Loucy (cell line): ENCODE measurements around the gene CENPP.

Experiments used
- H2AFZ ChIP-seq: fragments of 200-600 bp; sonication (generic); 2 replicates; pipeline ENCODE4 v1.6.0; 2016; ENCODE audit warnings: antibody characterized with exemption, mild to moderate bottlenecking, low read length, moderate library complexity
- H3F3A ChIP-seq: fragments of 200-600 bp; 2 replicates; pipeline ENCODE4 v1.6.0; 2016; ENCODE audit warnings: antibody characterized with exemption, low read depth, mild to moderate bottlenecking
- H3K27me3 ChIP-seq: fragments of 200-600 bp; sonication (generic); 2 replicates; pipeline ENCODE4 v1.6.1; 2014; ENCODE audit warnings: low read length, mild to moderate bottlenecking; ENCODE audit not compliant: insufficient read depth, poor library complexity, severe bottlenecking
- H3K36me3 ChIP-seq: fragments of 200-600 bp; sonication (generic); 2 replicates; pipeline ENCODE4 v1.6.1; 2016; ENCODE audit warnings: low read length; ENCODE audit not compliant: insufficient read depth
- H3K4me1 ChIP-seq: fragments of 200-600 bp; sonication (generic); 2 replicates; pipeline ENCODE4 v1.5.1; 2014; ENCODE audit warnings: low read length, mild to moderate bottlenecking; ENCODE audit not compliant: insufficient read depth, poor library complexity, severe bottlenecking
- H3K4me2 ChIP-seq: fragments of 200-600 bp; sonication (generic); 2 replicates; pipeline ENCODE4 v1.6.0; 2014; ENCODE audit warnings: antibody characterized with exemption, low read length, low read depth, mild to moderate bottlenecking; ENCODE audit not compliant: poor library complexity, severe bottlenecking
- H3K4me3 ChIP-seq: fragments of 200-600 bp; sonication (generic); 2 replicates; pipeline ENCODE4 v1.5.1; 2014; ENCODE audit warnings: low read length, mild to moderate bottlenecking, mixed read lengths; ENCODE audit not compliant: poor library complexity, severe bottlenecking
- H3K79me2 ChIP-seq: fragments of 200-600 bp; sonication (generic); 2 replicates; pipeline ENCODE4 v1.6.1; 2014; ENCODE audit warnings: low read length; ENCODE audit not compliant: insufficient read depth
- H3K9ac ChIP-seq: fragments of 200-600 bp; sonication (generic); 2 replicates; pipeline ENCODE4 v1.6.0; 2014; ENCODE audit warnings: mild to moderate bottlenecking, low read depth, low read length, moderate library complexity; ENCODE audit not compliant: poor library complexity, severe bottlenecking
- H3K9me2 ChIP-seq: fragments of 200-600 bp; sonication (generic); replicated peaks from 2 replicates; pipeline ENCODE4 v1.6.1; 2016; ENCODE audit warnings: low read depth, low read length, mixed read lengths
- H3K9me3 ChIP-seq: fragments of 200-600 bp; sonication (generic); 2 replicates; pipeline ENCODE4 v1.6.1; 2014; ENCODE audit warnings: mild to moderate bottlenecking, antibody characterized with exemption, low read length, low read depth; ENCODE audit not compliant: insufficient read depth
- H4K20me1 ChIP-seq: fragments of 200-600 bp; sonication (generic); 2 replicates; pipeline ENCODE4 v1.6.0; 2014; ENCODE audit warnings: antibody characterized with exemption, low read length, mild to moderate bottlenecking; ENCODE audit not compliant: insufficient read depth, poor library complexity, severe bottlenecking
- EZH2phosphoT487 ChIP-seq: fragments of 200-600 bp; IDR thresholded peaks from 2 replicates; pipeline ENCODE4 v1.6.1; 2018; ENCODE audit warnings: antibody characterized with exemption, mild to moderate bottlenecking, moderate library complexity, borderline replicate concordance
- TF ChIP-seq, protein P1 (sequence below): fragments of 200-600 bp; sonication (generic); conservative IDR thresholded peaks from 2 replicates; pipeline ENCODE4 v1.5.1; 2014; ENCODE audit warnings: mild to moderate bottlenecking, antibody characterized with exemption, low read length

The CENPP gene

DNA sequence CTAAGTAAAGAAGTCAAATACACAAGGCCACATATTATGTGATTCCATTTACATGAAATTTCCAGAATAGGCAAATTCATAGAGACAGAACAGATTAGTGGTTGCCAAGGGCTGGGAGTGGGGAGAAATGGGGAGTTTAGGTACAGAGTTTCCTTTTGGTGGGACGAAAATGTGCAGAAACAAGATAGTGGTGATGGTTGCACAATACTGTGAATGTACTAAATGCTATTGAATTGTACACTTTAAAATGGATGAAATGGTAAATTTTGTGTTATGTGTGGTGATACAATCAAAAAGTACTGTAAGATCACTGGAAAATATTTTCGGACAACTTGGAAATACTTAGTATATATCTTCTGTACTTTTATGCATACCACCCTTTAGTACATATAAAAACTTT is 195.1 kb downstream of the CENPP start:
- no peaks in the 10 kb centered on the region for H3K4me1 ChIP-seq
- H3K9me2 ChIP-seq, result no peaks in the 10 kb centered on the region
- H3K9me3 ChIP-seq, result no peaks in the 10 kb centered on the region
- no peak overlapping the region for H3K9ac ChIP-seq
- H4K20me1 ChIP-seq, result no peaks in the 10 kb centered on the region
- no peak overlapping the region for H2AFZ ChIP-seq
- no peak overlapping the region for H3K4me2 ChIP-seq
- no peak overlapping the region for H3K4me3 ChIP-seq
- H3F3A ChIP-seq, result no peaks in the 10 kb centered on the region
- H3K36me3 ChIP-seq, result no peaks in the 10 kb centered on the region
- no peaks in the 10 kb centered on the region for H3K79me2 ChIP-seq
- no peaks in the 10 kb centered on the region for H3K27me3 ChIP-seq
- TF ChIP-seq, protein P1, sequence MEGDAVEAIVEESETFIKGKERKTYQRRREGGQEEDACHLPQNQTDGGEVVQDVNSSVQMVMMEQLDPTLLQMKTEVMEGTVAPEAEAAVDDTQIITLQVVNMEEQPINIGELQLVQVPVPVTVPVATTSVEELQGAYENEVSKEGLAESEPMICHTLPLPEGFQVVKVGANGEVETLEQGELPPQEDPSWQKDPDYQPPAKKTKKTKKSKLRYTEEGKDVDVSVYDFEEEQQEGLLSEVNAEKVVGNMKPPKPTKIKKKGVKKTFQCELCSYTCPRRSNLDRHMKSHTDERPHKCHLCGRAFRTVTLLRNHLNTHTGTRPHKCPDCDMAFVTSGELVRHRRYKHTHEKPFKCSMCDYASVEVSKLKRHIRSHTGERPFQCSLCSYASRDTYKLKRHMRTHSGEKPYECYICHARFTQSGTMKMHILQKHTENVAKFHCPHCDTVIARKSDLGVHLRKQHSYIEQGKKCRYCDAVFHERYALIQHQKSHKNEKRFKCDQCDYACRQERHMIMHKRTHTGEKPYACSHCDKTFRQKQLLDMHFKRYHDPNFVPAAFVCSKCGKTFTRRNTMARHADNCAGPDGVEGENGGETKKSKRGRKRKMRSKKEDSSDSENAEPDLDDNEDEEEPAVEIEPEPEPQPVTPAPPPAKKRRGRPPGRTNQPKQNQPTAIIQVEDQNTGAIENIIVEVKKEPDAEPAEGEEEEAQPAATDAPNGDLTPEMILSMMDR, result no peak
- TF ChIP-seq EZH2phosphoT487, result no peak

DNA sequence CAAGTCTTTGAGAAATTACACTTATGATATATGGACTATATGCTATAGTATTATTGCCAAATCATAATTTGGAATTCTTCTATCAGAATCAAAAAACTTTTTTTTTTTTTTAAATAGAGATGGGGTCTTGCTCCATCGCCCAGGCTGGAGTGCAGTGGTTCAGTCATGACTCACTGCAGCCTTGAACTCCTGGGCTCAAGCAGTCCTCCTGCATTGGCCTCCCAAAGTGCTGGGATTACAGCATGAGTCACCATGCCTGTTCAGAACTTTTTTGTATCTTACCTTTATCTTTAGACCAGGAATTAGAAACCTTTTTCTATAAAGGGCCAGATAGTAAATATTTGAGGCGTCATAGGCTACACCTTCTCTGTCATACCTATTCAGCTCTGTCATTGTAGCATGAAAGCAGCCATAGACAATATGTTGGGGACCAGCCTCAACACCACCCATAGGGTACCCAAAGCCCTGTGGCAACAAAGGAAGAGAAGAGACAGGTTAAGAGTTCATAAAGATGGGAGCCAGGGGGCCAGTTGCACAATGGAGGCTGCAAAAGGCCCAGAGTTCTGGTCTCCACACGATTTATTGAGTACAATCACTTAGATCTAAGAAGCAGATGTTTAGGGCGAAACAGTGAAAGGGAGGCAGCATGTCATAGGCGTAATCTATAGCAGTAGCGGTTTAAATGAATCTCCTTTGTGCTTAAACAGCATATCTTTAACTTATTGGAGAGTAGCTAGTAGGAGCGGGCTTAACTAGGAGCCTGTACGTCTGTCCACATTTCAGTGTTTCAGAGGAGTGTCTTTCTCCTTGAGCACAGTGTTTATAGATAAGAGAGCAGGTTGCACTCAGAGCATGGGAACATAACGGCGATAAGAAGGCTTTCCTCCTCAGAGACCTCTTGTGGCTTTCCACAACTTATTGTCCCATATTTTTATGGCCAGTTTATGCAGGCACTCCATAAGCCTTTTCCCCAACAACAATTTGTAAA is 197.5 kb downstream of the CENPP start:
- Histone ChIP-seq H3K4me1 (no peaks in the 10 kb centered on the region), H3K79me2 (no peaks in the 10 kb centered on the region), H2AFZ (no peak overlapping the region), H3K27me3 (no peaks in the 10 kb centered on the region), H3K4me2 (no peak overlapping the region), H3K9me3 (no peaks in the 10 kb centered on the region), H3K9me2 (no peaks in the 10 kb centered on the region), H3K36me3 (no peaks in the 10 kb centered on the region), H3K9ac (no peak overlapping the region), H4K20me1 (no peaks in the 10 kb centered on the region), H3K4me3 (no peak overlapping the region), H3F3A (no peaks in the 10 kb centered on the region)
- TF ChIP-seq, protein P1, result no peak
- TF ChIP-seq EZH2phosphoT487, result no peak

DNA sequence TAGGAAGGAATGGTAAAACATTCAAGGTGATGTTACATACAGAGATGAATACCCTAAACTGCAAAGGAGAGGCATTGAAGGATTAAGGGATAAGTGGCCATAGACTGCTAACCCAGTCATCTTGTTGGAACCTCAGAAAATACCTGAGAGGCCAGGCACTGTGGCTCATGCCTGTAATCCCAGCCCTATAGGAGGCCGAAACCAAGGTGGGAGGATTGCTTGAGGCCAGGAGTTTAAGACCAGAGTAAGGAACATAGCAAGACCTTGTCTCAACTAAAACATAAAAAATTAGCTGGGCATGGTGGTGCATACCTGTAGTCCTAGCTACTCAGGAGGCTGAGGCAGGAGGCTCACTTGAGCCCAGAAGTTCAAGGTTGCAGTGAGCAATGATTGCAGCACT is 199.1 kb downstream of the CENPP start:
- Histone ChIP-seq H3K36me3 (no peaks in the 10 kb centered on the region), H3K27me3 (no peaks in the 10 kb centered on the region), H3F3A (no peaks in the 10 kb centered on the region), H3K4me2 (no peak overlapping the region), H3K4me3 (no peak overlapping the region), H2AFZ (no peak overlapping the region), H3K9ac (no peak overlapping the region), H3K9me3 (no peaks in the 10 kb centered on the region), H3K79me2 (no peaks in the 10 kb centered on the region), H3K9me2 (no peaks in the 10 kb centered on the region), H4K20me1 (no peaks in the 10 kb centered on the region), H3K4me1 (no peaks in the 10 kb centered on the region)
- no peak for TF ChIP-seq EZH2phosphoT487
- TF ChIP-seq, protein P1, result no peak
